Endometrium (tissue), 2 donors: Measurements from ENCODE around the gene SCARF2.

Source experiments
- FAIRE-seq: peaks from 2 replicates; lab custom pipeline; 2012; peaks lifted over from hg19 to GRCh38; lab: Jason Lieb, UNC
- donor health status: control.
- donor health status: control.

Gene SCARF2

DNA sequence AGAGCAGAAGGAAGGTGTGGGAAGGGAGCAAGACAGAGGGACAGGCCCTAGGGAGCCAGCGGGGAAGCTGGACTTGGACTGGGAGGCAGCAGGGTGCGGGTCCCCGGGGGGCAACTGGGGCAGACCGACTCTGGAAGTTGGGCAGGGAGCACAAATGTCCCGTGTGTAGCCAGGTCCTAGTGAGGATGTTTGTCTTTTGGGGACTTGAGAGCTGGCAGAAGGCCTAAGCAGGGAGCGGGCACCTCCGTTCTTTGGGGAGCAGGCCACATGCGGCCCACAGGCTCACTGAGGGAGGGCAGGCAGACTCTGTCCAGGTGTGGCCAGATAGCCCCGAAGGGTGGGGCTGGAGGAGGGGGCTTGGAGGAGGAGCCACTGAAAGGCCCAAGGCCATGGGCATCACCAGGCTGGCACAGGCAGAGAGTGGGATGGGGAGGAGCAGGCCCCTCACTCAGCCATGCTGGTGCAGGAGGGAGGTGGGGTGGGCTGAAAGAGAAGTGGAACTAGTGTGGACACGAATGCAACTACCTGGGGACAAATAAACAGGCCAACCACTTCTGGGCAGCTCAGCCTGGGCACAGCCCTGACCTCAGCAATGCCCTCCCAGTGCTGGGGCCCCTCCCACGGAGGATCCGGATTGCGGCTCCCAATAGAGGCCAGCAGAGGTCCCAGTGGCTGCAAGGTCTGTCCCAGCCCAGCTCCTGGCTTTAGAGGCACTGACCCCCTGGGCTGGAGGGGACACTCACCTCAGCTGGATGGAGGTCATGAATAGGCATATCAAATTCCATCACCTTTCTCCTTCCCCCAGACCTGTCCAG, 1.3 kb upstream of the SCARF2 start:
- no peak for FAIRE-seq

DNA sequence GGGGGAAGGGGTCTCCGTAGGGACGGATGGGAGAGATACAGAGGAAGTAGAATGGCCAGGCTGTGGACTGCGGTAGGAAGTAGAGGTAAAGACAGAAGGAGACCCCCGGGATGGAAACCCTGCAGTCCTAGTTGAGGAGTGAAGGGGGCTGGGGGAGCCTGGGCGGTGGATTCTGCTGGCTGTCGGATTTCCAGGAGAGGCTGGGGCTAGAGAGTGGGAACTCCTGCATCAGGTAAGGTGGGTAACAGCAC, 727 bp upstream of the SCARF2 start:
- FAIRE-seq: no peak

DNA sequence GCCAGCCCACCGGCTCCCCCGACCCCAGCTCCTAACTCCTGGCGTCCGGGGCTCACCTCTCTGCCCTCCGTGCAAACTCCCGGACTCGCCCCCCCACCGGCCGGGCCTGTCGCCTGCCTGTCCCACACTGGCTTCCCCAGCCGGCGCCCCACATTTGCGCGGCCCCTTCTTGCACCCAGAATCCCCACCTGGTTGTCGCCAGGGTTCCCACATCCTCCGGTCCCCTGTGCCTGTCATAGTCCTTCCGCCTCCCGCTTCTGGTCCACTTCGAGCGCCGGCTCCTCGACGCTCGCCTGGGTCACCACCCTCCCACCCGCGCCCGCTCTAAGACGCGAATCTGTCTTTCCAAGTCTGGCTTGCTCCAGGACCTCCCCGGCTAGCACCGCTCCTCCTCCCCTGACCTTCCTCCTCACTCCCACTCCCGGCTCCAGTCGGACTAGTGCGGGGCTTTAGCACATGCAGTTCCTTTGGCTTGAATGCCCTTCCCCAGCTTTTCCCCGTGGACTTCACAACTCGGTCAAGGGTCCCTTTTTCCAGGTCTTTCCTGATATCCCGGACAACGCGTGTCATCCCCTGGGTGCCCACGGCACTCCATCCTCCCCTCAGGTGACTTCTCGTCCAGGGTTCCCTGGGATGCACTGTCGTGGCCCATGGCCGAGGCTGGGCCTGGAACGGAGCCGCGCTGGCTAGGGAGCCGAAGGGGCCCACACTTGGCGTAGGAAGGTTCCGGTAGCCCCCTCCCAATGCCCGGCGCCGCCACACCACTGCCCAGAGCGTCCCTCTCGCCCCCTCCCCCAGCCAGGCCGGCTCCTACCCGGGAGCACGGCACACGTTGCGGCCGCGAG, 635 bp downstream of the SCARF2 start:
- FAIRE-seq: no peak

DNA sequence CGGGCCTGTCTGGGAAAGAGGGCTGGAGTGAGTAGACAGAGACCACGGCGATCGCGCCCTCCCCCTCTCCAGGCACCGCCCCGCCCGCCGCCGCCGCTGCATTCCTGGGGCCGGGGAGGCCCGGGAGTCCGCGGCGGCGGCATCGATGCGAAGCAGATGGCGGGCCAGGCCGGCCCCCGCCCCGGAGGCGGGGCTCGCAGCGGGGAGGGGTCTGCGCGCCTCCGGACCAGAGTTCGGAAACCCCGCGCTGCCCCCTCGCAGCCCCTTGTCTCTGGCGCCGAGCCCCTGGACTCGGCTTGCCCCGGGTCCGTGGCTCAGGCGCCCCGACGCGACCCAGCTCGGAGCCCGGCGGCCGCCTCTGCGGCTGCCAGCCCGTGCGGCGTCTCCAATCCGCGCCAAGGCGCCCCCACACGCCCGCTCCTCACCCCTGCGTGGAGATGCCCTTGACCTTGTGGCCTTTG, 1.3 kb downstream of the SCARF2 start:
- no peak for FAIRE-seq

DNA sequence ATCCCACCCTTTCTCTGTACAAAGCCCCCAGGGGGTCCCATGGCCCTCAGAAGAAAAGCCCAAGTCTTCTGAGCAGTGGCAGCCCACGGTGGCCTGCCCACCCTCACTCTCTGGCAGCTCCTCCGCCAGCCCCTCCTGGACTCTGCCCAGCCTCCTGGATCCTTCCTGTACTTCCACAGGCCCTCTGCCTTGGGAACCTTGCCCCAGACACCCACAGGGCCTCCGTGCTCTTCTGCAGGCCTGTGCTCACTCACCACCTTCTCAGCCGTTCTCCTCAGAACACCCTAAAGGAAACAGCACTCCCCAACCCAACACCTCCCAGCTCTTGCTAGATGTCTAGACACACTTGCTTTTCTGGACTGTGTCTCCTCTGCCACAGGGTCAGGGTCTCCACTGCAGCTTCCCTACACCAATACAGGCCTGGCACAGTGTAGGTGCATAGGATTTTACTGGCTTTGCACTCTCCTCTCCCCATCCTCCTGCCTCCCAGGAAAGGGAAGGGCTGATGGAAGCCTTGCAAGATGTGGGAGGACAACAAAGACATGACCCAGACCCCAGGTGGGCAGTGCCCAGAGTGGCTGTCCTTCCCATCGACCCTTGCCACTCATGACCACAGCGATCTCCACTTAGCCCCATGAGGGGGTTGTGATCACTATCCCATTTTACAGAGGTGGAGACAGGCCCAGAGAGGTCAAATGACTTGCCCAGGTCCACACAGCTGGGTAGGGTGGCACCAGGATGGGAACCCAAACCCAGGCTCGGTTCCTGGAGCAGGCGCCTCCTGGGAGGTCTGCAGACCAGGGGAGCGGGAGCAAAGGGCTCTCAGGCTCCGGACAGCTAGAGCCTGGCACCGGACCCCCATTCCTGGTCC, 2.0 kb downstream of the SCARF2 start:
- no peak for FAIRE-seq

DNA sequence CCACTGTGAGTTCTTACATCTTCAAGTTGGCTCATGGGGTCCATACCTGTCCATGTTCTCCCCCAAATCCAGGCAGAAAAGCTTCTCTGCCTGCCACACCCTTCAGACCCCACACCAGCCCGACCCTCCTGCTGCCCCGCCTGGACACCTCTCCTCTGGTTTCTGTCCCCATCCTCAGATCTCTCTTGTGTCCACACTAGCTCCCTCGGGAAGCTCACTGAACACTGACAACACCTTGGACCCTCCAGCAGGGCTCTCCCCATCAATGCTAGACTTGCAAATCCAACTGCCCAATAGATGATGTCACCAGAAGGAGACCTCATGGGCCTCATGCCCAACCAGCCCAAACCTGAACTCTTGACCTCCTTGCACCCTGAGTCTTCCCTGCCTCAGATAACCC, 2.9 kb downstream of the SCARF2 start:
- no peak for FAIRE-seq

DNA sequence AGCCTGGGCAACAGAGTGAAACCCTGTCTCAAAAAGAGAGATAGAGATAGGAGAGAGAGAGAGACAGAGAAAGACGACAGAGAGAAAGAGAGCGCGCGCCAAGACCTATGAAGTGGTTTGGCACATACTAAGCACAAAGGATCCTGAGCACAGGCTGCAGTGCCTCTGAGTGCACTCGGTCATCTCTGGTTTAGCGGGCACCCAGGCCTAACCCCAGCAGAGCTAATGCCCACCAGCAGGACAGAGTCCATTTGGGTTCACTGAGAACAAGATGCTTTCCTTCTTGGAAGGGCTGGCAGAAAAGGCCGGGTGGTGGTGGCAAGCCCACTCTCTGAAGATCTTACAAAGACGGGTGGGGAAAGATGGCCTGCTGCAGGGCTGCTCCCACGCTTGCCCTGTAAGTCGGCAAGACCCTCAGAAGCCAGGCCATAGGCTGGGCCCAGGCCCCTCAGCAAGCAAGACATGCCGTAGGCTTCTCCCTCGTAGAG, 3.3 kb downstream of the SCARF2 start:
- FAIRE-seq: no peak

DNA sequence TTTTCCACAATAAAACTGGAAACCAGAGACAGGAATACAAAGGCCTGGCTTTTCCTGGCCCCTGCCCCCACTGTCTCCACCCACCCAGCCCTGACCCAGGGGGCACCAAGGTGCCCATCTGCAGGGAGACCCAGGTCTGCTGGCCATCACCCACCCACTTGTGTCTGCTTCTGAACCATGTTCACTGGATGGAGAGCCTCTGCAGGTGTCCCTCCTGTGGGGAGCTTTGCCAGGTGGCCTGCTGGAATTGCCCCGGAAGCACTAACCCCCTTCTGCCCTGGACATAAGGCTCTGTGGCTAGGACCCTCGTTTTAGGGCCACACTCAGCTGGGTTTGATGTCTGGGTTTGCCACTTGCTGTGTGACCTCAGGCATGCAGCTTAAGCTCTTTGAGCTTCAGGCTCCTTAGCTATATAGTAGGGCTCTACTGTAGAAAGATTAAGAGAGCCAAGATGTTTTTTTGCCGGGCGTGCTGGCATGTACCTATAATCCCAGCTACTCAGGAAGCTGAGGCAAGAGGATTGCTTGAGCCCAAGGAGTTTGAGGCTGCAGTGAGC, 3.9 kb downstream of the SCARF2 start:
- no peak for FAIRE-seq

DNA sequence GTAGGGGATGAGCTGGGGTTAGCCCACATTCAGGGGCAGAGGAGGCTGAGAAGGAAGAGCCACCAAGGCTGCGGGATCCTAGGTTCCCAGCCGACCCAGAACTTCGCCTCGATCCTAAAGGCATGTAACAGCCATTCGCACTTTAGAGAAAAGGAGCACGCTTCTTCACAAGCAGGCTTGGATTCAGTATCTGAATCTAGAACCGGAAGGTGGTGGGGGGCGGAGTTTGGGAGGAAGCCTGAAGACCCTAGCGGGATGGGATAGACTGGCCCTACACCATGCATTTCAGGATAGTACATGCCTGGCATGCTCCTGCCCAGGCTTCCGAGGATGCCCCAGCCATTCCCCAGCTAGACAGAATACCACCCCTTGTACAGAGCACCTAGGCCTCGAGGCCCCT, 4.4 kb downstream of the SCARF2 start:
- no peak for FAIRE-seq

DNA sequence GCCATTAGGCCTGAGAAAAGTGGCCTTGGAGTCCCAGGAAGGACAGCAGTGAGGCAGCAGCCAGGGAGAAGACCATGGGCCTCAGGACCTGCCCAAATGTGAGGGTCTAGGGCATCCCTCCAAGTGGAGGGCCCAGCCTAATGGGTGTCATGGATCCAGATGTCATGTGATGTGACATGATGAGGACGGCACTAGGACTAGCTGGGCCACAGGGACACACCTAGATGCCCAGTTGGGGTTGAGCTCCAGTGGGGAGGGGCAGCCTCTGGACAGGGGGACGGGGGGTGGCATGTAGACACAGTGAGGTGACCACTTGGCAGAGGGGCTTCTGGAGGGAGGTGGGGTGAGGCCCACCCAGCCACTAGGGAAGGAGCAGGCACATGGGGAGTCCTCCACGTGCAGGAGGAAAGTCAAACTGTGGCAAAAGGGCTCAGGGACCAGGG, 5.4 kb downstream of the SCARF2 start:
- no peak for FAIRE-seq

DNA sequence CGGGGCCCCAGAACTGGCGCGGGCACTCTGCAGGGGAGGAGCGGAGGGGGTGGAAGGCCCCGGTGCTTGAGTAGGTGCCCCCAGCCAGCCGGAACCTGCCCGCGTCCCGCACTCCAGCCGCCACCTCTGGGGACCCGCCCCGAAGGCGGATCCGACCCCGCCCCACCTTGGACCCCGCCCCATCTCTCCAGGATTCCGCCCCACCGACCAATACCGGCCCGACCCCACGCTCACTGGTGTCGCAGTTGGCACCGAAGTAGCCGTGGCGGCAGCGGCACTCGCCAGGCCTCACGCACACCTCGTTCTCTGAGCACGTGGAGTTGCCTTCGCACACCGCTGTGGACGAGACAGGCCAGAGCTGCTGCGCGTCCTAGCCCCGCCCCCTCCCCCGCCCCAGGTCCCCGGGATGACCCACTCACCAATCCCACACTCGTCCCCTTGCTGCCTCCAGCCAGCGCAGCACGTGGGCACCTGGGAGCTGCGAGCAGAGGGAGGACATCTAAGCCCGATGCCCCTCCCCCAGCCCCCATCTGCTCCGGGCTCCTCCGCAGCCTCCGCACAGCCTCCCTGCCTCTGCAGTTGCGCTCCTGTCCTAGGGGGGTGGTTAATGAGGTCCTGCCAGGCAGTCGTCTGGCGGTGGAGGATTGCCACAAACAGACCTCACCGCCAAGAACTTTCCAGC, 6.0 kb downstream of the SCARF2 start:
- no peak for FAIRE-seq

DNA sequence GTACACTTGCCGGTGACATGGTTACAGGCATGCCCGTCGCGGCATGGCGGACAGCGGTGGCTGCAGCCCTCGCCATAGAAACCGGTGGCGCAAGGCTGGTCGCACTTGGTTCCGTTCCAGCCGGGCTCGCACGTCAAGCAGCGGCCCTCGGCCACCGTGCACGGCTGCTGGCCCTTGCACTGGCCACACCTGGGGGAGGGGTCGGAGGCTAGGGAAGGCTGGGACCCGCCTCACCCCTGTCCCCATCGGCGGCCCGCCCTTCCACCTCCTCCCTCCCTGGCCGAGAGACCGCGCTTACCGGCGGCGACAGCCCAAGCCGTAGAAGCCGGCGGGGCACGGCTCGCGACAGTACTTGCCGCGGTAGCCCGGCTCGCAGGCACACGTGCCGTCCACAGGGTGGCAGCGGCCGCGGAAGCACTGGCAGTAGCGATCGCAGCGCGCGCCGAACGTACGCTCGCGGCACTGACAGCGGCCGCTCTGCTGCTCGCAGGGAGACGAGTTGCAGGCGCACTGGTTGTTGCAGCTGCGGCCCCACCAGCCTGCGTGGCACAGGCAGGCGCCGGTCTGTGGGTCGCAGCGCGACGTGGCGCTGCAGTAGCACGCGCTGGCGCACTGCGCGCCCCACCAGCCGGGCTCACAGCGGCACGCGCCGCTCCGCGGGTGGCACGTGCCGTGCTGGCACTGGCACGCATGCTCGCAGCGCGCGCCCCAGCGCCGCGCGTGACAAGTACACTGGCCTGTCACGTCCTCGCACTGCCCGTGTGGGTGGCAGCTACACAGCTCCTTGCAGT, 6.7 kb downstream of the SCARF2 start:
- no peak for FAIRE-seq

DNA sequence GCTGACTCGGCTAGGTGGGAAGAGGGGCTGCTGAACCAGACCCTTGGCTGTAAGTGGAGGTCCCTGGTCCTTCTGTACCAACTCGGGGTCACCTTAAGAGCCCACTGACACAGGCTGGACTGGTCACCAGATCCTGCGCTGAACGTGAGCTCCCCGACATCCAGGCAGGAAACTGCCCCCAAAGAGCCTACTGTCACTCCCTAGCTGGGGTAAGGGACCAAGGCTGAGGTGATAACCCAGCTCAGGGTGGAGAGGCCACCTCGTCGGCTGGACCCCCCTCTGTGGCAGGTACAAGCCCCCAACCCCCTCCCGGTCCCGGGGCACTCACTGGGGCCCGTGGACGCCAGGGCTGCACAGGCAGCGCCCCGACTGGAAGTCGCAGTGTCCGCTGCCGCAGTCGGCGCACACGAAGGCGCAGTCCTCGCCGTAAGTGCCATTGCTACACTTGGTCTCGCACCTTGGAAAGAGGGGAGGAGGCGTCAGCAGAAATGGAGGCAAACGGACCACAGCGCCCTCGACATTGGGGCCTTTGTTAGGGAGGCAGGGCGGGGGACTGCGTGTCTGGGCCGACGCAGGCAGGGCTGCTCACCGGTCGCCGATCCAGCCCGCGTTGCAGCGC, 7.4 kb downstream of the SCARF2 start:
- FAIRE-seq: no peak

DNA sequence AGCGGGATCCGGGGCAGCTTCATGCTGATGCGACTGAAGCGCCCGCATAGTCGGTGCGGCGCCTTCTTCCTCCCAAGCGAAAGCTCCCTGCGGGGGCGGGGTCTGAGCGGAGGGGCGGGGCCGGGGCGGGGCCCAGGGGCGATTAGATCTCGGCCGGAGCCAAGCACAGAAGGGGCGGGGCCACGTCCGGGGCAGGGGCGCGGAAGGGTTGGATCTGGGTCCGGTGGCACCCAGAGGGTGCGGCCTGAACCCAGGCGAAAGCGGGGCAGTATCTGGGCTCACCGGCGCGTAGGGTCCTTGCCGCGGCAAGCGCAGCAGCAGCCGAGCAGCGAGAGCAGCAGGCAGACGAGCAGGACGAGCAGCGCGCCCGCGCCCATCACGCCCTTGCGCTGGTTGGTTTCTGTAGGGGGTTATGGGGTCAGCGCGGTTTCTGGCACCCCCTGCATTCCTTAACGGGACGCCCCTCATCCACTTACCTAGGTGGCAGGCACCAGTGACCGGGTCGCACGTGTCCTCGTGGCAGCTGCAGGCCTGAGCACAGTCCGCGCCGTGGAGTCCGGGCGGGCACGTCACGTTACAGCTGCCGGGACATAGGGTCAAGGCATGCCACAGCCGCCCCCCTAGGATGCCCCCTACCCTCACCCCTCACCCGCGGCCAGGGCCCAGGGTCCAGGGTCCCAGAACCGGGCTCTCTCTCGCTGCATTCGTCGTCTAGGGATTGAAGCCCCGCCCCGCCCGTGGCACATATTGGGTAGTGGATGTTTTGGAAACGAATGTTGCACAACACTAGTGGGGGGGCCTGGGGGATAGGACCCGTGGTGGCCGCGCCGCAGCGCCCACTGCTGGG, 8.1 kb downstream of the SCARF2 start:
- FAIRE-seq: no peak

DNA sequence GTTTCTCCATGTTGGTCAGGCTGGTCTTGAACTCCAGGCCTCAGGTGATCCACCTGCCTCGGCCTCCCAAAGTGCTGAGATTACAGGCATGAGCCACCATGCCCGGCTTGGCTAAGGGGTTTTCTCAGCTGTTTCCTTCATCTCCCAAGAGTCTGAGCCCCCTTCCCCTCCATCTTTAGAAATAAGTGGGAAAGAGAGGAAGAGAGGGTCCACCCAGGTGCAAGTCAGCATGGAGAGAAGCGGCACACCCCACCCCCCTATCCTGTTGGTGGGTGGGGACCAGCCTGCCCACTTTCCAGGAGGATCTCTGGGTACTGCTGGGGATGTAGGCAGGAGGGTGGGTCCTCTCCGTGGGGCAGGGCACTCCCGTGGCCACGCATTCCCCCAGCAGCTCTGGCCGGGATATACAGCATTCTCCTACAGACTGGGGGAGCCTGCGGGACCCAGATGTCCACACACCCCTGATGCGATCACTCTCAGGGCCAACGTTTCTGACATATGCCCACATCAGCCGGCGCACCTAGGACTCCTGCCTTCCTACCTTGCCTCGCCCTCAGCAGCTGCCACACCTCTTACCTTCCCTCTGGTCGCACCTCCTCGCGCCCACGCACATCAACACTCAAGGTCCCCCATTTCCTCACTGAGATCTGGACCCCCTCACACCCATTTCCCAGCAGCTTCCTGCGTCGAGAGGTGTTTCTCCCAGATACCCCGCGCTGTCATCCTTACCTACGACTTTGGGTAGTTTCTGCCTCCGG, 8.9 kb downstream of the SCARF2 start:
- no peak for FAIRE-seq

DNA sequence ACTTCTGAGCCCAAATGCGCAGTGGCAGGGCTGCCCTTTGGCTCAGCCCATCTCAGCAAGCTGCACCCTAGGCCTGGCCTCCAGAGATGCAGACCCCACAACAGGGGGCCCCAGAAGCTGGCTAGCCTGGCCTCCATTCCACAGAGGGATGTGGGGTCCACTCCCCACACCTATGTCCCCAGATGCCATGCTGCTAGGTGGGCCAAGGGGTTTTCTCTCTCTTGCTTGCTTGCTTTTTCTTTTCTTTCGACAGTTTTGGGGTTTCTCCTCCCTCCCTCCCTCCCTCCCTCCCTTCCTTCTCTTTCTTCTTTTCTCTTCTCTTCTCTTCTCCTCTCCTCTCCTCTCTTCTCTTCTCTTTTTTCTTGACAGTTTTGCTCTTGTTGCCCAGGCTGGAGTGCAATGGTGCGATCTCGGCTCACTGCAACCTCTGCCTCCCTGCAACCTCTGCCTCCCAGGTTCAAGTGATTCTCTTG, 9.6 kb downstream of the SCARF2 start:
- FAIRE-seq: no peak

DNA sequence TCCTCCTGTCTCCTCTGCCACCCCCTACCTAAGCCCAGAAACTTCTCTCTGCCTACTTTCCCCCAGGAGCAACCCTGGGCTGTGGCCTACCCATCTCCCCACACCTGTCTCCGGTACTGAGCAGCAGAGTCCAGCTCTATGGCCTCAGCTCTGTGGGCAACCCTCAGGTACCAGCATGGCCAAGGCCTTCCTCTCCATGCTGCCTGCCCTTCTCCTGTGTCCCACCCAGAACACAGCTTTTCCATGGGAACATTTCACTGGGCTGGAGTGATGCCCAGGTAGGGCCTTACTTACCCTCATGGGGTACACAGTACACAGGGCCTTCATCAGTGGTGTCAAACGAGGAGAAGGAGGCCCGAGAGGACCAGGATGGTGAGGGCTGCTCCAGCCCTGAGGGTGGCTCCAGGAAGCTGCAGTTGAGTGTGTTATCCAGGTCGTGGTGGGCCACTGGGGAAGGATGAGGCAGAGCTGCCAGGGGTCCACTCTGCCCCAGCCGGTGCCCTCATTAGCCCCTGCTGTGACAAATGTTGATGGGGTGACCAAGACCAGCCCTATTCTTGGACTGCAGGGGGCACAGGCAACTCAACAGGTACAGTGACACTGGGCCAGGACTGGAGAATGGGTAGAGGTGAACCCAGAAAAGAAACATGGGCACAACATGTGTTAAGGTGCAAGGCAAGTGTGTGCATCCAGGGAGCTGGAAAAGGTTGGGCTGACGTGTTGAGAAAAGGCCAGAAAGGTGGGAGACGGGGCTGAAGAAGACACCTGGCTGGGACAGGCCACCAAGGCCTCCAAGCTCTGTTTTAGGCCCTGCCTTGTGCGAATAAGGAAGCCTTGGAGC, 10.3 kb downstream of the SCARF2 start:
- FAIRE-seq: no peak

DNA sequence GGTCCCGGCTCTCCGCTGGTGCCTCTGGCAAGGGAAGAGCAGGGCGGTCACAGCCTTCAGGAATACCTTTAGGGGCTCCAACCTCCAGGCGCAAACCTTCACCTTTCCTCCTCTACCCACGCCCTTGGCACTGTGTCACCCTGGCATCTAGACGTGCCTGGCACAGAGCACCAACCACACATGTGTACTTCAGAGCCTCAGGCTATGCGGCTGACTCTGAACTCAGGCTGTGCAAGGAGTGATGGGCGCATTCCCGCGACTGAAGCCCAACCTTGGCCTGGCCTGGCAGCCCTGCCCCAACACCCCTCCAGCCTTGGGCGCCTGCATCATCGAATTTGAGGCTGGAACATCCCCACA, 11.4 kb downstream of the SCARF2 start:
- no peak for FAIRE-seq
